HFF-Myc (cell line): Measurements from ENCODE around the gene ANKRD33B.
"Not testable (repeated sequence)": the region's sequence is repeated elsewhere in the genome, so short reads cannot be mapped to it uniquely, and the experiment has no call there.

Experiments
- DNase-seq: peaks from one replicate; pipeline ENCODE4 v3.0.0-alpha.2; 2011; ENCODE audit warnings: low read depth; ENCODE audit errors: extremely low read depth
- H3K4me3 ChIP-seq: replicated peaks from 2 replicates; pipeline ENCODE4 v1.5.1; 2011; ENCODE audit warnings: low read depth, mild to moderate bottlenecking, control low read depth, low read length
- TF ChIP-seq, protein P1 (sequence below): IDR thresholded peaks from 2 replicates; pipeline ENCODE4 v1.5.1; 2012; ENCODE audit warnings: mild to moderate bottlenecking, low read depth, low read length, control low read depth; ENCODE audit errors: missing control alignments

ANKRD33B gene

DNA sequence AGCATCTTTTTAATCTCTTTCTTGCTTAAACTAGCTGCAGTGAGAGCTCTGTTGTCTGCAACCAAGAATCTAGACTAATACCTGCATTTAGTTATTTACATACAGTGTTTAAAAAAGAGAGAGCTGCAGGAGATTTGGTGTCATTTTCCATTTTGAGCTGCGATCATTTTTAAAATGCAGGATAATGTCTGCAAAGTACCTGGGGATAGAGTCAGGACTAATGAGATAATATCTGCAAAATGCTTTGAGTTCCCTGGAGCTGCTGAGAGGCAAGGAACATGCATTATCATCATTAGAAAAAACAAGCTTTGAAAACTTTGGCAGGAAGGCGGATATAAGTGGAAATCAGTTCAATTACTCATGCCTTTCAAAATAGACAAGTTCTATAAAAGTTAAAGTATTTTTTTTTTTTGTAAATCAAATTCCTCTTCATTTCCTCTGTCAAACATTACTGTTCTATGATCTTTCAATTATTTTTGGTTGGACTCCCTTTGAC, 21.8 kb upstream of the ANKRD33B start:
- no peak for DNase-seq
- H3K4me3 ChIP-seq: no peak overlapping the region
- TF ChIP-seq, protein P1, sequence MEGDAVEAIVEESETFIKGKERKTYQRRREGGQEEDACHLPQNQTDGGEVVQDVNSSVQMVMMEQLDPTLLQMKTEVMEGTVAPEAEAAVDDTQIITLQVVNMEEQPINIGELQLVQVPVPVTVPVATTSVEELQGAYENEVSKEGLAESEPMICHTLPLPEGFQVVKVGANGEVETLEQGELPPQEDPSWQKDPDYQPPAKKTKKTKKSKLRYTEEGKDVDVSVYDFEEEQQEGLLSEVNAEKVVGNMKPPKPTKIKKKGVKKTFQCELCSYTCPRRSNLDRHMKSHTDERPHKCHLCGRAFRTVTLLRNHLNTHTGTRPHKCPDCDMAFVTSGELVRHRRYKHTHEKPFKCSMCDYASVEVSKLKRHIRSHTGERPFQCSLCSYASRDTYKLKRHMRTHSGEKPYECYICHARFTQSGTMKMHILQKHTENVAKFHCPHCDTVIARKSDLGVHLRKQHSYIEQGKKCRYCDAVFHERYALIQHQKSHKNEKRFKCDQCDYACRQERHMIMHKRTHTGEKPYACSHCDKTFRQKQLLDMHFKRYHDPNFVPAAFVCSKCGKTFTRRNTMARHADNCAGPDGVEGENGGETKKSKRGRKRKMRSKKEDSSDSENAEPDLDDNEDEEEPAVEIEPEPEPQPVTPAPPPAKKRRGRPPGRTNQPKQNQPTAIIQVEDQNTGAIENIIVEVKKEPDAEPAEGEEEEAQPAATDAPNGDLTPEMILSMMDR: no peak

DNA sequence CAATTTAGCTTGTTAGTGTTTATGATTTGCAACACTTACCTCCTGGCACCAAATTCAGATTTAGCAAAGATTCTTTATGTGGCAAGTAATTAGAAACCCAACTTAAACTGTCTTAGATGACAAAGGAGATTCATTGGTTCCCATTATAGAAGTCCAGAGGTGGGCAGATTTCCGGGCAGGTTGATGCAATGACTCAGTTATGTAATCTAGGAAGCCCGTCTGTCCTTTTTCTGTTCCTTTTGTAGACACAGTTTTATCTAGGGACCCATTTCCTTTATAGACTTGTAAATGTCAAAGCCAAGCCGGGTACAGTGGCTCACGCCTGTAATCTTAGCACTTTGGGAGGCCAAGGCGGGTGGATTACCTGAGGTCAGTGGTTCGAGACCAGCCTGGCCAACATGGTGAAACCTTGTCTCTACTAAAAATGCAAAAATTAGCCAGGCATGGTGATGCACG, 20.3 kb upstream of the ANKRD33B start:
- TF ChIP-seq, protein P1: no peak
- DNase-seq: no peak
- H3K4me3 ChIP-seq: no peak overlapping the region

DNA sequence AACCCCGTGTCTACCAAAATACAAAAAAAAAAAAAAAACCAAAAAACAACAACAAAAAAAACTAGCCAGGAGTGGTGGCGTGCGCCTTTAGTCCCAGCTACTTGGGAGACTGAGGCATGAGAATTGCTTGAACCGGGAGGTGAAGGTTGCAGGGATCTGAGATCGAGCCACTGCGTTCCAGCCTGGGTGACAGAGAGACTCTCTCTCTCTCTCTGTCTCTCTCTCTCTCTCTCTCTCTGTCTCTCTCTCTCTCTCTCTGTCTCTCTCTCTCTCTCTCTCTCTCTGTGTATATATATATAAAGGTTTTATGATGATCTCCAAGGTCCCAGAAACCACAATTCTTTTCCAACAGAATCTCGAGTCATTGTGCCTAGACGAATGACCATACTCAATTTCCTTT, 18.8 kb upstream of the ANKRD33B start:
- TF ChIP-seq, protein P1: no peak
- H3K4me3 ChIP-seq: no peak overlapping the region
- DNase-seq: no peak

DNA sequence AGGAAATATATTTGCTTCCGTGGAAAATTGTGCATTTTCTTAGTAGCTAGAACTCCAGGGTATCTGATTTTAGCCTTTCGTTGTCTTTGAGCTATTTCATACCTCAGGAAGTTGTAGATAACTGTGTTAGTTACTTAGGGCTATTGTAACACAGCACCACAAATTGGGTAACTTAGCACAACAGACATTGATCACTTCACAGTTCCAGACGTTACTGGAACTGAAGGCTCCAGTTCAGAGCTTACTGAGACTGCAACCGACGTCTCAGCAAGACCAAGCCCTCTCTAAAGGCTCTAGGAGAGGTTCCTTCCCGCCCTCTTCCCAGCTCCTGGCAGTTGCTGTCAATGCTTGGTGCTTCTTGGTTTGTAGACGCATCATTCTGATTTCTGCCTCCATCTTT, 17.7 kb upstream of the ANKRD33B start:
- TF ChIP-seq, protein P1: no peak
- H3K4me3 ChIP-seq: no peak overlapping the region
- DNase-seq: no peak

DNA sequence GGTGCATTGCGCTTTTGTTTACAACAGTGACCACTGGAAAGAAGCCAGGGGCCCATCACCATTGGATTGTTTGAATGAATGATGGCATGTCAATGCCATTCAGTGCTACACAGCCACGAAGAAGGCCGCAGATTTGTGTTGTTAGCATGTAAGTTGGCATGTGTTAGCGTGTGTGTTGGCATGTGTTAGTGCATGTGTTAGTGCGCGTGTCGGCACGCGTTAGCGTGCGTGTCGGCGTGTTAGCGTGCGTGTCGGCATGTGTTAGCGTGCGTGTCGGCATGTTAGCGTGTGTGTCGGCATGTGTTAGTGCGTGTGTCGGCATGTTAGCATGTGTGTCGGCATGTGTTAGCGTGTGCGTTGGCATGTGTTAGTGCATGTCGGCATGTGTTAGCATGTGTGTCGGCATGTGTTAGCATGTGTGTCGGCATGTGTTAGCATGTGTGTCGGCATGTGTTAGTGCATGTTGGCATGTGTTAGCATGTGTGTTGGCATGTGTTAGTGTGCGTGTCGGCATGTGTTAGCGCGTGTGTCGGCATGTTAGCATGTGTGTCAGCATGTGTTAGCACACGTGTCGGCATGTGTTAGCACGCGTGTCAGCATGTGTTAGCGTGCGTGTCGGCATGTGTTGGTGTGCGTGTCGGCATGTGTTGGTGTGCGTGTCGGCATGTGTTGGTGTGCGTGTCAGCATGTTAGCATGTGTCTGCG, 15.3 kb upstream of the ANKRD33B start:
- DNase-seq: no peak
- no peak overlapping the region for H3K4me3 ChIP-seq
- TF ChIP-seq, protein P1: no peak

DNA sequence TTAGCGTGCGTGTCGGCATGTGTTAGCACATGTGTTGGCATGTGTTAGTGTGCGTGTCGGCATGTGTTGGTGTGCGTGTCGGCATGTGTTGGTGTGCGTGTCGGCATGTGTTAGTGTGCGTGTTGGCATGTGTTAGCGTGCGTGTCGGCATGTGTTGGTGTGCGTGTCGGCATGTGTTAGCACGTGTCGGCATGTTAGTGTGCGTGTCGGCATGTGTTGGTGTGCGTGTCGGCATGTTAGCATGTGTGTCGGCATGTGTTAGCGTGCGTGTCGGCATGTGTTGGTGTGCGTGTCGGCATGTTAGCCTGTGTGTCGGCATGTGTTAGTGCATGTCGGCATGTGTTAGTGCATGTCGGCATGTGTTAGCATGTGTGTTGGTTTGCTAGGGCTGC, 14.8 kb upstream of the ANKRD33B start:
- not testable (repeated sequence) for H3K4me3 ChIP-seq, DNase-seq

DNA sequence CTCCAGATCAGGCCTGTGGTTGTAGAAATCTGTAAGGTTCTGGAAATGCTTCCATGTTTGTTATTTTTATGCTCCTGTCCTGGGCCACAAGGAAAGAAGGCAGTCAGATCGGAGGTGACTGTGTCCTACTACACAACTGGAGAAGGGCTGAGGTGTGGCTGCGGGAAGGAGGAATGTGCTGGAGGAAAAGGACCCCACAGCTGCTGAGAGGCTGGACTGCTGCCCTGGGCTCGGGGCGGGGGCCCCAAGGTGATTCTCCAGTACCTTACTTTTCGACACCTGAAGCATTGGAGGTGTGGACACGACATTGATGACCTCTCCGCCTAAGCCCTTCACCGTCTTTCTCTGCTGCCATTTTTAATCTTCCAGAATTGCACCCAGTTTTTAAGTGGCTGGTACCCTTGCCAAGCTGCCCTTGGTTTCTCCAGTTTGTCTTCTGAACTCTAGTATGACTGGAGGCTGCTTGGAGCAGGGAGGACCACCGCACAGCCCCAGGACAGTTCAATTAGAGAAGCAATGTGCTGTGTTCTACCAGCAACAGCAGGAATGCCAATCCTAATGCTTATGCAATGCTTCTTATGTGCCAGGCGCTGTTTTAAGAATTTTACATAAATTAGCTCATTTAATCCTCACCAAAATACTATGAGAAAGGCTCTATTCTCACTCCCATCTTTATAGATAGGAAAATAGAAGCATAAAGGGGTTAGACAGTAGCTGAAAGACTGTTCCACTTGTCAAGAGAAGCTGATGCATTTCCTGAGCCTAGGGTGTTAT, 13.5 kb upstream of the ANKRD33B start:
- H3K4me3 ChIP-seq: no peak overlapping the region
- TF ChIP-seq, protein P1: no peak
- DNase-seq: no peak
